Measurements from ENCODE around the gene SGCA.

DNA sequence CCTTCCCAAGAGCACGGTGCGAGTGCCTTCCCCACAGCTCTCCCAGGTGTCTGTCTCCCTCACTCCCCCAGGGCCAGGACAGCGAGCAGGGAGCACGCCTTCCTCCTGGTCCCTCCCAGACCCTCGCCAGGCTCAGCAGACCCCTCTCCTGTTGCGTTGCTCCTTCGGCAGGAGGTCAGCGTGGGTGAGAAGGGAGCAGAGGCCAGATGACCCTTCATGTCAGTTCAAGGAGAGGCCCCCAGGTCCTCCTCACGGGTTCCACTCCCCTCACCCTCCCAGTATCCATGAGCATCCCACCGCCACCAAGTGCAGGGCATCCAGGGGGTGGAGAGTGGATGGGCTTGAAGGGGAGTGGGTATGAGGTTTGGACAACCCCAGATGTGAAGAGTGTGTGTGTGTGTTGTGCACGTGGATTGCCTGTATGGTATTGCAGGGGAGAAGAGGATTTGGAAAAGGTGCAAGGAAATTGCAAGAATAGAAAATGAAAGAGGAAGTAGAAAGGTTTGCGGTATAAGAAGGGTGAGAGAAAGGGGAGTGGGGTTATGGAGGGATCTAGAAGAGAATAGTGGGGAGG is 17.7 kb downstream of the SGCA start:
- no peak for TF ChIP-seq EZH2 (IDR thresholded peaks at IDR 0.05; ENCODE audit: borderline replicate concordance, low read length)
- TF ChIP-seq, protein P1, sequence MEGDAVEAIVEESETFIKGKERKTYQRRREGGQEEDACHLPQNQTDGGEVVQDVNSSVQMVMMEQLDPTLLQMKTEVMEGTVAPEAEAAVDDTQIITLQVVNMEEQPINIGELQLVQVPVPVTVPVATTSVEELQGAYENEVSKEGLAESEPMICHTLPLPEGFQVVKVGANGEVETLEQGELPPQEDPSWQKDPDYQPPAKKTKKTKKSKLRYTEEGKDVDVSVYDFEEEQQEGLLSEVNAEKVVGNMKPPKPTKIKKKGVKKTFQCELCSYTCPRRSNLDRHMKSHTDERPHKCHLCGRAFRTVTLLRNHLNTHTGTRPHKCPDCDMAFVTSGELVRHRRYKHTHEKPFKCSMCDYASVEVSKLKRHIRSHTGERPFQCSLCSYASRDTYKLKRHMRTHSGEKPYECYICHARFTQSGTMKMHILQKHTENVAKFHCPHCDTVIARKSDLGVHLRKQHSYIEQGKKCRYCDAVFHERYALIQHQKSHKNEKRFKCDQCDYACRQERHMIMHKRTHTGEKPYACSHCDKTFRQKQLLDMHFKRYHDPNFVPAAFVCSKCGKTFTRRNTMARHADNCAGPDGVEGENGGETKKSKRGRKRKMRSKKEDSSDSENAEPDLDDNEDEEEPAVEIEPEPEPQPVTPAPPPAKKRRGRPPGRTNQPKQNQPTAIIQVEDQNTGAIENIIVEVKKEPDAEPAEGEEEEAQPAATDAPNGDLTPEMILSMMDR (IDR thresholded peaks at IDR 0.05; ENCODE audit: low read length) = no peak
